GM21360 (cell line): Measurements from ENCODE around the gene OR10D3.
"Not testable (repeated sequence)": the region's sequence is repeated elsewhere in the genome, so short reads cannot be mapped to it uniquely, and the experiment has no call there.

Experiments used
- ATAC-seq: cut with Tn5 transposase; IDR thresholded peaks from one replicate; pipeline ENCODE4 v1.9.1; 2021; ENCODE audit warnings: mild to moderate bottlenecking, moderate library complexity; ENCODE audit not compliant: unreplicated experiment

OR10D3 gene, protein sequence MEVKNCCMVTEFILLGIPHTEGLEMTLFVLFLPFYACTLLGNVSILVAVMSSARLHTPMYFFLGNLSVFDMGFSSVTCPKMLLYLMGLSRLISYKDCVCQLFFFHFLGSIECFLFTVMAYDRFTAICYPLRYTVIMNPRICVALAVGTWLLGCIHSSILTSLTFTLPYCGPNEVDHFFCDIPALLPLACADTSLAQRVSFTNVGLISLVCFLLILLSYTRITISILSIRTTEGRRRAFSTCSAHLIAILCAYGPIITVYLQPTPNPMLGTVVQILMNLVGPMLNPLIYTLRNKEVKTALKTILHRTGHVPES

DNA sequence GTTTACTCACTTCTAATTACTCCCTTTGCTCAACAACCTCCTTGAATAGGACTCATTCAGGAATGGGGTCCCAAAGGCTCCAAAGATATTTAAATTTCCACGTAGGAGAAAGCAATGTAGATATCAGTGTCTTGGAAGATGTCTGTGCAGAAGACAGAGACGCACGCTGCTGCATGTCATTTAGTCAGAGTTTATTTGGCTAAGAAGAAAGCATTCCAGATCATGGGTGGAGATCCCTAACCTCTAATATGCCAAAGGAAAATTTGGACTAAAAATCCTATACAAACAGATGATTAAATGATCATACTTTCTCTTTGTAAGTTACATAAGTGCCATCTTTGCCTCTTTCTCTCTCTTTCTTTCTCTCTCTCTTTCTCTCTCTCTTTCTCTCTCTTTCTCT is at the start of gene OR10D3:
TSS of gene OR10D3 (plus strand) at position 278 of the 400 bp plus-strand sequence. CDS start 1,925 bp downstream, outside the sequence.
- no peak for ATAC-seq

- no peak for ATAC-seq
Observed at GRCh38 chr11:124143034-124143433, 40.1 kb upstream of the OR10D3 start.

DNA sequence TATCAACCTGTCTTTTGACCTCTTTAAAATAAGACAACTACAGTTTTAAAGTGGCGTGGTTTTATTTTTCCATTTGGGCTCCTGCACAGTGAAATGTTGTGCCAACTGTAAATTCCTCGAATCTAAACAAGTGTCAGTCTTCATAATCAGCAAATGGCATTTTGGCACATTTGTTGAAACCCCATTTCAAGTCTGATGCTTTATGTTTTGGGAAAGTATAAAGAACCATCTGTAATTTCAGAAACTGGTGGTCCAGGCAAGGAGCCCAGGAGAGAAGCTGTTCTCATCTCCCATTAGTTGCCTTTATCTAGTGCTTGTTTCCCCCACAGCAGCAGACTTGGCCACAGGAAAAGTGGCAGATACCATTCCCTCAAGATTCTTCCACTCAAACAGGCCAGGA is 35.2 kb upstream of the OR10D3 start:
- ATAC-seq: no peak

GRCh38 chr11:124150684-124151083 is 32.5 kb upstream of the OR10D3 start:
- no peak for ATAC-seq

DNA sequence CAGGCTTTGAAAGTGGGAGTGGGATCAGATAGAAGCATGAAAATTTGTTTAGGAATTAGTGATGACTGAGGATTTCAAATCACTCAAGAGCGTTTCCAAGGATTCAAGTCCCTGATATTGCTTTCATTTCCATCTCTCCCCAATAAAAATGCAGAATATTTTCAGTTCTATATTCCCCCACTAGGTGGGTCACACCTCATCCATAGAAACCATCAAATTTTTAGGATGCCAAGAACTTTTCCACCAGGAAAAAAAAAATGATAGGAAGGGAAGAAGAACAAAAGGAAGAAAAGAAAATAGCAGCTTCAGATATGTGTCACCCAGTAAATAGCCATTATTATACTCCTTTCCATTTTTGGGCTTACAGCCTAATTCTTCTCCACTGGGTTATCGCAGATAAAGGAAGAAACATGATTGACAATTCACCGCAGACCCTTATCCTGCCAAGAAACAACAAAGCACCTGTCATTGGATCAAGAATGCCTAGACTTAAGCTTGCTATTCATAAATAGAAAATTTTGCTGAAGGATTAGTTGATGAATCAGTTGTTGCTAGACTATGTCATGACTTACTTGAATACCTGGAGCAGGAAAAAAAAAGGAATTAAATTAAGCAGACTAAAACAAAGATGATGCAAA is 30.3 kb upstream of the OR10D3 start:
- no peak for ATAC-seq

GRCh38 chr11:124153821-124154220 is 29.3 kb upstream of the OR10D3 start:
- no peak for ATAC-seq

DNA sequence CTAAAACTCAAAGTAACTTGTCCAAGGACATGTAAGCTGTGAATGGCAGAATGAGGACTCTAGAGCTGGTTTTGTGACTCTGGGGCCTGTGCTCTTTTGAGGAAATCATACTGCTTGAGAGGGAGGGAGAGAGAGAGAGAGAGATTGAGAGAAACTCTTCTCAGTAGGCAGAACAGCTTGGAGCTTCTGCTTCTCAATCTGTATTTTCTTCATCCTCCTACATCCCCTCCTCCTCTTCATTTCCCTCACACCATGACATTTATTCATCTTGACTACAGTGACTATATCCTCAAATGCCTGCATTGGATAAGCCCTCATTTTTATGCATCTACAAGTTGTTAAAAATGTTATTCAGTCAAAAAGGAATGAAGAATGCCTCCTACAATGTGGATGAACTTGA is 23.7 kb upstream of the OR10D3 start:
- ATAC-seq: no peak

DNA sequence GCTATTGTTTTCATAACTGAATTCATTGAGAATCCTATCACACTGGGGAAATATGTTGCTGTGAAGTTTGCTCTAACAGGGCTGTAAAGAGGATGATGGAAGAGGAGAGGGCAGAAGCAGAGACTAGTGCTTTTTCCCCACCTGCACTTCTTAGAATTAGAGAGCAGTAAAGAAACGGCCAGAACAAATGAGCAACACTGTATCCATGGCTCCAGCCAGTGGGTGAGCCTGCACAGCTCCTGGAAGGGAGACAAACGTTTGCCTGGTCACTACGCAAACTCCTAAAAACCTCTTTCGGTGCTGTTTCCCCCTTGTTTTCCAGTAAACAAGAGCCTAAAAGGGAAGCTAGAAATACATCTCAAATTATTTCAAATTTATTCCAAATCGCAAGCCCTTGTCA is 22.2 kb upstream of the OR10D3 start:
- no peak for ATAC-seq

- ATAC-seq: no peak
Observed at GRCh38 chr11:124167826-124168231, 15.3 kb upstream of the OR10D3 start.

DNA sequence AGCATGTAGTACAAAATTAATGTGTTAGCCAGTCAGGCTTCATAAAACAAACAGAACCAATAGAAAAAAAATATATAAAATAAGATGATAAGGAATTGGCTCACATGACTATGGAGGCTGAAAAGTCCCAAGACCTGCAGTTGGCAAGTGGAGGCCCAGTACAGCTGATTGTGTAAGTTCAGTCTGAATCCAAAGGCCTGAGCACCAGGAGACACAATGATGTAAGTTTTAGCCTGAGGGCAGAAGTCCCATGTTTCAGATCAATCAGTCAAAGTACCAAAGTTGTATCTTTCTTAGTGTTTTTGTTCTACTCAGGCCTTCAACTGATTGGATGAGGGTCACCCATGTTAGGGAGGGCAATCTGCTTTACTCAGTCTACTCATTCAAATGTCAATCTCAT is 14.3 kb upstream of the OR10D3 start:
- ATAC-seq: no peak

DNA sequence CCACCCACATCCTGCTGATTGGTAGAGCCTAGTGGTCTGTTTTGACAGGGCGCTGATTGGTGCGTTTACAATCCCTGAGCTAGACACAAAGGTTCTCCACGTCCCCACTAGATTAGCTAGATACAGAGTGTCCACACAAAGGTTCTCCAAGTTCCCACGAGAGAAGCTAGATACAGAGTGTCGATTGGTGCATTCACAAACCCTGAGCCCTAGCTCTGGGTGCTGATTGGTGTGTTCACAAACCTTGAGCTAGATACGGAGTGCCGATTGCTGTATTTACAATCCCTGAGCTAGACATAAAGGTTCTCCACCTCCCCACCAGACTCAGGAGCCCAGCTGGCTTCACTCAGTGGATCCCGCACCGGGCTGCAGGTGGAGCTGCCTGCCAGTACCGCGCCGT is 12.8 kb upstream of the OR10D3 start:
- not testable (repeated sequence) for ATAC-seq

DNA sequence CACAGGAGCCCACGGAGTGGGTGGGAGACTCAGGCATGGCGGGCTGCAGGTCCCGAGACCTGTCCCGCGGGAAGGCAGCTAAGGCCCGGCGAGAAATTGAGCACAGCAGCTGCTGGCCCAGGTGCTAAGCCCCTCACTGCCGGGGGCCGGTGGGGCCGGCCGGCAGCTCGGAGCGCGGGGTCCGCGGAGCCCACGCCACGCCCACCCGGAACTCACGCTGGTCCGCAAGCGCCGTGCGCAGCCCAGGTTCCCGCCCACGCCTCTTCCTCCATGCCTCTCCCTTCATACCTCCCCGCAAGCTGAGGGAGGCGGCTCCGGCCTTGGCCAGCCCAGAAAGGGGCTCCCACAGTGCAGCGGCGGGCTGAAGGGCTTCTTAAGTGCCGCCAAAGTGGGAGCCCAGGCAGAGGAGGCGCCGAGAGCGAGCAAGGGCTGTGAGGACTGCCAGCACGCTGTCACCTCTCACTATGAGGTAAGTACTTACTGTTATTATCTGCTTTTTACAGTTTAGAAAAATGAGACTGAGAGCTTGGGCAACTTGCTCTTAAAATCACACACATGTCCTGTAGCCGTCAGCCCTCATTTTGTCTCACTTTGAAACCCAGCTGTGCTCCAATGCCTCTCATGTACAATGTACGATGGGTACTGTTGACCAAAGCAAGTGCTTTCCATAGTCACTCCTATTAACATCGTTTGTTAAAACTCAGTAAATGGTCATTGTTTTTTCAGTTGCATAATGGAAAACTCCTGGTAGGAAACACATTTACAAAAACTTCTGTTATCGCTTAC is 12.2 kb upstream of the OR10D3 start:
- no peak for ATAC-seq

- ATAC-seq: no peak
Observed at GRCh38 chr11:124172101-124172500, 11.0 kb upstream of the OR10D3 start.

DNA sequence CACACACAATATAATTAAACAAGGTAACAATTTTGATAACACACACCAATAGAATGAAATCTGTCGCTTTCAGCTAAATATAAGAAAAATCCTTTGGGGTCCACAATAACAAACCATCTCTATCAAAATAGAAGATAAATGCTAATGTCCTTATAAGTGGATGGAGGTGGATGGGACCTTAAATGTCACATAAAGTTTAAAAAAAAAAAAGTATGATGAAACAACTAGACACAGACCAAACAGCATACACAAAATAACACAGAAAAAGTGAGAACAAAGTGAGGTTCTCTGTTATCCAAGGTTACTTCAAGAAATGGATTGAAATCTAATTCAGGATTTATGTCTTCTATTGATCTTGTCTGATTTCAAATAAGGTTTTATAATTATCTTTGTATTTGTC is 10.5 kb upstream of the OR10D3 start:
- ATAC-seq: no peak

GRCh38 chr11:124174001-124174583 is 9.1 kb upstream of the OR10D3 start:
- no peak for ATAC-seq

- no peak for ATAC-seq
Observed at GRCh38 chr11:124176925-124177715, 6.0 kb upstream of the OR10D3 start.

- no peak for ATAC-seq
Observed at GRCh38 chr11:124179310-124179709, 3.8 kb upstream of the OR10D3 start.

- ATAC-seq: no peak
Observed at GRCh38 chr11:124190298-124191139, 7.4 kb downstream of the OR10D3 start.

GRCh38 chr11:124193221-124194010 is 10.3 kb downstream of the OR10D3 start:
- no peak for ATAC-seq
